Keratinocyte (primary cell): Measurements from ENCODE around the gene IL1RAPL1. TPM values are rescaled to one million over a fixed set of nuclear protein-coding genes. Genes with fewer than 3 reads are reported as not detected.

Source experiments
- DNase-seq: peaks from one replicate; pipeline ENCODE4 v3.0.0-alpha.2; 2011; ENCODE audit warnings: low read depth, missing footprints, low spot score
- FAIRE-seq: peaks from 2 replicates; lab custom pipeline; 2011; peaks lifted over from hg19 to GRCh38; lab: Jason Lieb, UNC
- H2AFZ ChIP-seq: 2 replicates; pipeline ENCODE4 v1.6.0; 2012; ENCODE audit warnings: low read length, control low read depth, inconsistent platforms; ENCODE audit not compliant: control insufficient read depth
- H3K27ac ChIP-seq: 2 replicates; pipeline ENCODE4 v1.5.1; 2011; ENCODE audit warnings: low read length; ENCODE audit not compliant: control insufficient read depth, insufficient read depth
- H3K27me3 ChIP-seq: 3 replicates; pipeline ENCODE4 v1.6.0; 2011; ENCODE audit warnings: low read length; ENCODE audit not compliant: control insufficient read depth, insufficient read depth; ENCODE audit errors: extremely low read depth
- H3K36me3 ChIP-seq, 2 experiments: 2 replicates in 1 of 2; 3 replicates in 1 of 2; pipeline ENCODE4 v1.5.1; 2011; ENCODE audit warnings: low read length in 2 of 2, mild to moderate bottlenecking in 1 of 2; ENCODE audit not compliant: control insufficient read depth in 2 of 2, insufficient read depth in 2 of 2; ENCODE audit errors: extremely low read depth in 1 of 2
- H3K4me1 ChIP-seq: 3 replicates; pipeline ENCODE4 v1.5.1; 2011; ENCODE audit warnings: low read length; ENCODE audit not compliant: control insufficient read depth, insufficient read depth; ENCODE audit errors: extremely low read depth
- H3K4me2 ChIP-seq: 3 replicates; pipeline ENCODE4 v1.6.0; 2011; ENCODE audit warnings: low read depth, low read length; ENCODE audit not compliant: control insufficient read depth, insufficient read depth; ENCODE audit errors: extremely low read depth
- H3K4me3 ChIP-seq, 3 experiments: fragments of 200-600 bp in 1 of 3; sonication (generic) in 1 of 3; 2 replicates in 2 of 3; 3 replicates in 1 of 3; pipeline ENCODE4 v1.5.1; 2011 to 2016; ENCODE audit warnings: low read length in 3 of 3, mild to moderate bottlenecking in 3 of 3, control low read depth in 2 of 3, inconsistent platforms in 1 of 3, low read depth in 1 of 3, mixed read lengths in 1 of 3, mixed run types in 1 of 3, moderate library complexity in 1 of 3; ENCODE audit not compliant: control insufficient read depth in 2 of 3, insufficient read depth in 2 of 3; ENCODE audit errors: extremely low read depth in 1 of 3
- H3K79me2 ChIP-seq: 2 replicates; pipeline ENCODE4 v1.6.0; 2012; ENCODE audit warnings: low read length; ENCODE audit not compliant: control insufficient read depth, insufficient read depth
- H3K9ac ChIP-seq: 3 replicates; pipeline ENCODE4 v1.6.0; 2011; ENCODE audit warnings: low read length; ENCODE audit not compliant: control insufficient read depth, insufficient read depth; ENCODE audit errors: extremely low read depth
- H3K9me1 ChIP-seq: 3 replicates; pipeline ENCODE4 v1.6.0; 2011; ENCODE audit warnings: low read length; ENCODE audit not compliant: control insufficient read depth, insufficient read depth; ENCODE audit errors: extremely low read depth
- H3K9me3 ChIP-seq: 2 replicates; pipeline ENCODE4 v1.5.1; 2012; ENCODE audit warnings: low read depth, low read length; ENCODE audit not compliant: control insufficient read depth
- H4K20me1 ChIP-seq: 3 replicates; pipeline ENCODE4 v1.6.0; 2011; ENCODE audit warnings: low read length; ENCODE audit not compliant: control insufficient read depth, insufficient read depth; ENCODE audit errors: extremely low read depth
- EZH2 ChIP-seq: IDR thresholded peaks from one replicate; pipeline ENCODE4 v1.6.1; 2012; ENCODE audit warnings: inconsistent platforms, mild to moderate bottlenecking, low read length, moderate library complexity
- dilution Hi-C: fragments of 300-500 bp; cut with MboI; formaldehyde crosslinking; loops from one replicate; pipeline ENCODE4 v1.7.0; 2020; ENCODE audit warnings: low sequenced_read_pairs; ENCODE audit not compliant: extremely low pct_ligation_motif_present
- polyA plus RNA-seq, 5 experiments: library from polyadenylated mRNA; depleted of rRNA in 3 of 5; stranded (reverse) in 3 of 5; stranded (forward) in 1 of 5; unstranded in 1 of 5; fragments of >200 nt; gene quantifications; 1 replicate in 1 of 5; 2 replicates in 3 of 5; 3 replicates in 1 of 5; pipeline versions ENCODE4 v1.2.1 to v1.2.3, GENCODE V29; 2011 to 2012; ENCODE audit warnings: missing spikeins in 2 of 5, low read depth in 1 of 5, low replicate concordance in 1 of 5
- TF ChIP-seq, protein P1 (sequence below), 3 experiments: IDR thresholded peaks in 1 of 3; conservative IDR thresholded peaks in 1 of 3; optimal IDR thresholded peaks in 1 of 3; 2 replicates in 2 of 3; 3 replicates in 1 of 3; pipeline versions ENCODE3 to v1.5.1; 2011; ENCODE audit warnings: low read length in 3 of 3, mild to moderate bottlenecking in 3 of 3, moderate library complexity in 2 of 3, control low read depth in 1 of 3, inconsistent platforms in 1 of 3; ENCODE audit not compliant: insufficient read depth in 2 of 3; ENCODE audit errors: extremely low read depth in 1 of 3

IL1RAPL1 gene
- polyA plus RNA-seq, 1 donor (not counting 4 experiments of a cell fraction or from before 2014, with no cell fraction given) = 2.8 TPM

DNA sequence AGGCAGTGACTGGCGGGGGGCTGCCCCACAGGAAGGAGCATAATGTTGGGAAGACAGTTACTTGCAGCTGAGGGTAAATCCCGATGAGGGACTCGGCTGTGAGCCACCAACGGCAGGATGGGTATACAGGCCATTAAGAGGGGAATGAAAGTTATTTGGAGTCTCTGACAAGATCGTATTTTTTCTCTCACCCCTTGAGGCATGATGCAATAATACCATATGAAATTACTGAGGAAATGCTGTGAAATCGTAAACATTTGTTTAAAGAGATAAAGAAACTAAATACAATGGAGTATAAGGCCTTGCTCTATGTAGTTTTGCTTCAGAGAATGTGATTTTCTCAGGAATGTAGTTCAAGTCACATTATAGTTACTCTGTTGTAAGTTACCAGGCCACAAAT, 12.7 kb downstream of the IL1RAPL1 start:
- no peak overlapping the region for H3K27ac ChIP-seq
- DNase-seq (no peak), FAIRE-seq (no peak)
- H3K36me3 ChIP-seq = no peaks in the 10 kb centered on the region
- no peaks in the 10 kb centered on the region for H3K79me2 ChIP-seq
- TF ChIP-seq EZH2 = no peak
- TF ChIP-seq, protein P1, sequence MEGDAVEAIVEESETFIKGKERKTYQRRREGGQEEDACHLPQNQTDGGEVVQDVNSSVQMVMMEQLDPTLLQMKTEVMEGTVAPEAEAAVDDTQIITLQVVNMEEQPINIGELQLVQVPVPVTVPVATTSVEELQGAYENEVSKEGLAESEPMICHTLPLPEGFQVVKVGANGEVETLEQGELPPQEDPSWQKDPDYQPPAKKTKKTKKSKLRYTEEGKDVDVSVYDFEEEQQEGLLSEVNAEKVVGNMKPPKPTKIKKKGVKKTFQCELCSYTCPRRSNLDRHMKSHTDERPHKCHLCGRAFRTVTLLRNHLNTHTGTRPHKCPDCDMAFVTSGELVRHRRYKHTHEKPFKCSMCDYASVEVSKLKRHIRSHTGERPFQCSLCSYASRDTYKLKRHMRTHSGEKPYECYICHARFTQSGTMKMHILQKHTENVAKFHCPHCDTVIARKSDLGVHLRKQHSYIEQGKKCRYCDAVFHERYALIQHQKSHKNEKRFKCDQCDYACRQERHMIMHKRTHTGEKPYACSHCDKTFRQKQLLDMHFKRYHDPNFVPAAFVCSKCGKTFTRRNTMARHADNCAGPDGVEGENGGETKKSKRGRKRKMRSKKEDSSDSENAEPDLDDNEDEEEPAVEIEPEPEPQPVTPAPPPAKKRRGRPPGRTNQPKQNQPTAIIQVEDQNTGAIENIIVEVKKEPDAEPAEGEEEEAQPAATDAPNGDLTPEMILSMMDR (optimal IDR thresholded peaks at IDR 0.05 in 1 of 3, IDR thresholded peaks at IDR 0.05 in 1 of 3, conservative IDR thresholded peaks at IDR 0.05 in 1 of 3; ENCODE audit: extremely low read depth in 1 of 3, insufficient read depth in 2 of 3, low read length in 3 of 3) = no peak
- H3K27me3 ChIP-seq = no peaks in the 10 kb centered on the region
- no peaks in the 10 kb centered on the region for H4K20me1 ChIP-seq
- no peak overlapping the region for H3K4me2 ChIP-seq
- no peak overlapping the region for H2AFZ ChIP-seq
- no peaks in the 10 kb centered on the region for H3K4me1 ChIP-seq
- no peak overlapping the region for H3K9ac ChIP-seq
- H3K4me3 ChIP-seq = no peak overlapping the region
- dilution Hi-C loops = no loop called here
- H3K9me1 ChIP-seq = no peaks in the 10 kb centered on the region
- H3K9me3 ChIP-seq = no peaks in the 10 kb centered on the region

GRCh38 chrX:28609003-28609402, 21.8 kb downstream of the IL1RAPL1 start:
- H2AFZ ChIP-seq = no peak overlapping the region
- H3K27ac ChIP-seq = no peak overlapping the region
- no peaks in the 10 kb centered on the region for H3K9me1 ChIP-seq
- H3K4me3 ChIP-seq = no peak overlapping the region
- no peaks in the 10 kb centered on the region for H4K20me1 ChIP-seq
- H3K4me2 ChIP-seq = no peak overlapping the region
- FAIRE-seq (no peak), DNase-seq (no peak)
- H3K27me3 ChIP-seq = no peaks in the 10 kb centered on the region
- TF ChIP-seq, protein P1 (optimal IDR thresholded peaks at IDR 0.05 in 1 of 3, IDR thresholded peaks at IDR 0.05 in 1 of 3, conservative IDR thresholded peaks at IDR 0.05 in 1 of 3; ENCODE audit: extremely low read depth in 1 of 3, insufficient read depth in 2 of 3, low read length in 3 of 3) = no peak
- TF ChIP-seq EZH2 = no peak
- H3K79me2 ChIP-seq = no peaks in the 10 kb centered on the region
- H3K9me3 ChIP-seq = no peaks in the 10 kb centered on the region
- dilution Hi-C loops = no loop called here
- no peaks in the 10 kb centered on the region for H3K36me3 ChIP-seq
- H3K9ac ChIP-seq = no peak overlapping the region
- no peaks in the 10 kb centered on the region for H3K4me1 ChIP-seq
